Testis (tissue), 3 donors: ENCODE data around the gene FLT1. TPM values are rescaled to one million over a fixed set of nuclear protein-coding genes. Genes with fewer than 3 reads are reported as not detected.

Experiments used
- DNase-seq: peaks from one replicate; pipeline ENCODE4 v3.0.0-alpha.2; 2019
- H3K27ac ChIP-seq, 2 donors: fragments of 200-600 bp; sonication (generic); one replicate each; pipeline ENCODE4 v1.5.1; 2019
- H3K27me3 ChIP-seq: fragments of 200-600 bp; sonication (generic); one replicate; pipeline ENCODE4 v1.5.1; 2019
- H3K36me3 ChIP-seq: fragments of 200-600 bp; sonication (generic); one replicate; pipeline ENCODE4 v1.5.1; 2017; ENCODE audit warnings: low read depth; ENCODE audit errors: missing control alignments
- H3K4me1 ChIP-seq: fragments of 200-600 bp; sonication (generic); one replicate; pipeline ENCODE4 v1.5.1; 2019
- H3K4me3 ChIP-seq, 2 donors: fragments of 200-600 bp; sonication (generic); one replicate each; pipeline ENCODE4 v1.5.1; 2017 to 2019
- H3K9me3 ChIP-seq: fragments of 200-600 bp; sonication (generic); one replicate; pipeline ENCODE4 v1.5.1; 2017
- POLR2A ChIP-seq: fragments of 450-650 bp; IDR thresholded peaks from one replicate; pipeline ENCODE4 v1.6.1; 2017; ENCODE audit warnings: antibody characterized with exemption, mild to moderate bottlenecking, moderate library complexity
- WGBS, 2 donors: methylation state at CpG; one replicate each; pipeline ENCODE4 v1.1.5; 2018; 5-methylcytosine and 5-hydroxymethylcytosine counted together
- intact Hi-C: fragments of 100-400 bp; cut with DNase I; formaldehyde crosslinking; loops from one replicate; pipeline ENCODE4 v1.15.1; 2023; ENCODE audit warnings: low total_unique reads
- polyA plus RNA-seq: library from polyadenylated mRNA; stranded (reverse); fragments of 350-450 nt; fragmentation: Illumina TruSeq; extraction: RNeasy Lipid Tissue Mini Kit (QIAGEN cat#74804); gene quantifications from one replicate; pipeline ENCODE4 v1.2.3, GENCODE V29; 2014; ENCODE audit warnings: low read depth, low replicate concordance; ENCODE audit not compliant: insufficient read depth
- total RNA-seq, 2 donors: library from RNA; depleted of rRNA; stranded (reverse); fragments of >200 nt; gene quantifications; one replicate each; pipeline ENCODE4 v1.2.3, GENCODE V29; 2016
- TF ChIP-seq, protein P1 (sequence below), 3 experiments: fragments of 450-650 bp in 2 of 3; fragments of 200-600 bp in 1 of 3; sonication (generic) in 1 of 3; IDR thresholded peaks; one replicate each; pipeline ENCODE4 v1.5.1; 2016 to 2019; ENCODE audit warnings: antibody characterized with exemption in 3 of 3, mild to moderate bottlenecking in 2 of 3, moderate library complexity in 1 of 3

The FLT1 gene
- total and polyA plus RNA-seq, 3 donors from 2014 or later, result 26.6 to 48.1 (median 47.4) TPM

DNA sequence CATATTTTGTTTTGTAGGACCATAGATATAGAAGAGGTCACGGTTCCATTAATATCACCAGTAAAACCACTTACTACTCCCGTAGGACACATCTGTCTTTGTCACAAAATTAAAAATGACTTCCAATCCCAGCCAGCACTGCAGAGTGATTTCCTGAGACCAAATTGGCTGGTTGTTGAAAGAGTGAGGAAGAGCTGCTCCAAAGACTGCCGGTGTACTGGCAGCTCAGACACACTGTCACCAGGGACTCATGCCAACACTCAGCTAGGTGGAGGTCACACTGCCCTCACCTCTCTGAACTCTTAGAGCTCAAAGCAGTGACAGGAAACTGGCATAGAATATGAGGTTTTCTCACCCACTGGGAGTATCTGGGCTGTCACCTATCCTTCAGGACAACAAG, 52.1 kb downstream of the FLT1 start:
- Histone ChIP-seq H3K4me1 (no peaks in the 10 kb centered on the region), H3K9me3 (no peaks in the 10 kb centered on the region), H3K27ac (no peak overlapping the region), H3K27me3 (no peaks in the 10 kb centered on the region), H3K4me3 (no peak overlapping the region), H3K36me3 (no peaks in the 10 kb centered on the region)
- no peak for DNase-seq
- TF ChIP-seq, protein P1, sequence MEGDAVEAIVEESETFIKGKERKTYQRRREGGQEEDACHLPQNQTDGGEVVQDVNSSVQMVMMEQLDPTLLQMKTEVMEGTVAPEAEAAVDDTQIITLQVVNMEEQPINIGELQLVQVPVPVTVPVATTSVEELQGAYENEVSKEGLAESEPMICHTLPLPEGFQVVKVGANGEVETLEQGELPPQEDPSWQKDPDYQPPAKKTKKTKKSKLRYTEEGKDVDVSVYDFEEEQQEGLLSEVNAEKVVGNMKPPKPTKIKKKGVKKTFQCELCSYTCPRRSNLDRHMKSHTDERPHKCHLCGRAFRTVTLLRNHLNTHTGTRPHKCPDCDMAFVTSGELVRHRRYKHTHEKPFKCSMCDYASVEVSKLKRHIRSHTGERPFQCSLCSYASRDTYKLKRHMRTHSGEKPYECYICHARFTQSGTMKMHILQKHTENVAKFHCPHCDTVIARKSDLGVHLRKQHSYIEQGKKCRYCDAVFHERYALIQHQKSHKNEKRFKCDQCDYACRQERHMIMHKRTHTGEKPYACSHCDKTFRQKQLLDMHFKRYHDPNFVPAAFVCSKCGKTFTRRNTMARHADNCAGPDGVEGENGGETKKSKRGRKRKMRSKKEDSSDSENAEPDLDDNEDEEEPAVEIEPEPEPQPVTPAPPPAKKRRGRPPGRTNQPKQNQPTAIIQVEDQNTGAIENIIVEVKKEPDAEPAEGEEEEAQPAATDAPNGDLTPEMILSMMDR (IDR thresholded peaks at IDR 0.05), result no peak
- no peak for TF ChIP-seq POLR2A
- WGBS, 2 donors, result 70 to 79% methylated on average over 3 of the region's 3 CpGs
- intact Hi-C loops, result no loop called here

DNA sequence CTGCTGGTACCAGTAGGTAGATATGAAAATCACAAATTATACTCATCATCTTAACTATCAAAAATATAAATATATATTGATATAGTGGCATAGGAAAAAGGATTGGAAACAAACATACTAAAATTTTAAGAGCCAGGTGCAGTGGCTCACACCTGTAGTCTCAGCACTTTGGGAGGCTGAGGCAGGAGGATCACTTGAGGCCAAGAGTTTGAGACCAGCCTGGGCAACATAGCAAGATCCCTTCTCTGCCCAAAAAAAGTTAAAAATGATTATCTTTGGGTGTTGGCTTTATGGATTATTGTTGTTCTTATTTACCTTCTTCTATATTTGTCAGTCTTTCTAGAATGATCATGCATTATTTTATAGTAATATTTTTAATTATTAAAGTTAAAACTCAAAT, 53.4 kb downstream of the FLT1 start:
- Histone ChIP-seq H3K27me3 (no peaks in the 10 kb centered on the region), H3K4me1 (no peaks in the 10 kb centered on the region), H3K9me3 (no peaks in the 10 kb centered on the region), H3K4me3 (no peak overlapping the region), H3K36me3 (no peaks in the 10 kb centered on the region), H3K27ac (no peak overlapping the region)
- DNase-seq, result no peak
- TF ChIP-seq POLR2A, result no peak
- TF ChIP-seq, protein P1 (IDR thresholded peaks at IDR 0.05), result no peak
- intact Hi-C loops, result no loop called here

DNA sequence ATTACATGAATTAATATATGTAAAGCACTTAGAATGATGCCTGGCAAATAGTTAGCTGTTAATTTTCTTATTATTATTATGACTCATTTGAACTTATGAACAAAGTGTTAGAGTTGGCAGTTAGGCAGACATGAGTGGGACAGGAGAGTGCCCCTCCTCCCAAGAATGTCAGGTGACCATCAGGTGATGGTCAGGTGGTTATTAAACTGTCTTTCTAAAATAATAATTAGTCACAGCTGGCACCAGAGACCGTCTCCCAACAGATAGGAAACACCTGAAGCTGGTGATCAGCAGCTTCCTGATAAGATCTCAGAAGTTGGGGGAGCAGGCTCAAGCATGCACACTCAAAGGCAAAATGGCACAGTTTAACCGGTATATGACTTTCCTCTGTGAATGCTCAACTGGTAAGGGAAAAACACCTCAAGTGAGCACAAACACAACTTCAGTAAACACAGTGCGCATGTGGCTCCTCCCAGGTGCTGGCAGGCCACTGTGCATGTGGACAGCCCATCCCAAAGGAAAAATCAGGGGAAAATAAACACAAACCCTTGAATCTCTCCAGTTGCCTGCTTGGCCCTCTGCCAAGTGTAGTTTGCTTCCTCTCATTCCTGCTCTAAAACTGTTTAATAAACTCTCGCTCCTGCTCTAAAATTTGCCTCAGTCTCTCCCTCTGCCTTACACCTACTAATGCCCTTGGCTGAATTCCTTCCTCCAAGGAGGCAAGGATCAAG, 54.0 kb downstream of the FLT1 start:
- intact Hi-C loops, result no loop called here
- Histone ChIP-seq H3K9me3 (no peaks in the 10 kb centered on the region), H3K36me3 (no peaks in the 10 kb centered on the region), H3K4me3 (no peak overlapping the region), H3K27ac (no peak overlapping the region), H3K4me1 (no peaks in the 10 kb centered on the region), H3K27me3 (no peaks in the 10 kb centered on the region)
- TF ChIP-seq, protein P1 (IDR thresholded peaks at IDR 0.05), result no peak
- no peak for TF ChIP-seq POLR2A
- DNase-seq, result no peak
- WGBS, 2 donors, result 79 to 82% methylated on average over 4 of the region's 4 CpGs

DNA sequence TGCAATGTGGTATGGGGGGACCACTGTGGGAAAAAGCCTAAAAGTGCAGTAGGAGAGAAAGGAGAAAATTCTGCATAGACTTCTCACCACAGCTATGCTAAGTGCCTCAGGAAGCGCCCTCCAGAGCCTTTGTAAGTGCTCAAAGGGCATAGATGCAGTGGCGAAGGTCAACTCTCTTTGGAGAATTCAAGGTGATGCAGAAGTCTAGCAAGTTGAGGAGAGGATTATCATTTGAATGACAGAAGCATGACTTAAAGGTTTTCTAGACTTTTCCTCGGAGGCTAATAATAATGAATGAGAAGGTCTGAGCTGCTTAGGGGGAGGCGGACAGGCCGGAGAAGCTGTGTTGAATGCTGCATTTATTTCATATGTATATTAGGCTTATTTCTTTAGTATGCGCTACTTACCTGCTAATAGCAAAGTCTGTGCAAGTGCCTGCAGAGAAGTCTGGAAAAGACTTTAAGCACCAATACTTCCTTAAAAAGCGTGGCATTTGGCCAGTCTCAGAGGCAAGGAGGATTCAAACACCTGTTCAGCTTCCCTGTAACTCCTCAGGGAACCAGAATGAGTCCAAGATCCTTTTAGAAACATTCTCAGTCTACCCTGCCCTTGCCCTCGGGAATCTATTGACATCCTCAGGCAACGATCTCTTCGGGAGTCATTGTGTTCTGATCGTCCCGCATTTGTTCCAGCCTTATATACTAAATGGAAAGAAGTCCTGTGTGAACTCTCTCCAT, 56.2 kb downstream of the FLT1 start:
- H3K27ac ChIP-seq, result no peak overlapping the region
- no peaks in the 10 kb centered on the region for H3K27me3 ChIP-seq
- WGBS, 2 donors, result 77 to 82% methylated on average over 11 to 12 of the region's 12 CpGs
- DNase-seq, result no peak
- H3K4me3 ChIP-seq, result no peak overlapping the region
- no peaks in the 10 kb centered on the region for H3K9me3 ChIP-seq
- H3K4me1 ChIP-seq, result no peaks in the 10 kb centered on the region
- H3K36me3 ChIP-seq, result no peaks in the 10 kb centered on the region
- TF ChIP-seq, protein P1 (IDR thresholded peaks at IDR 0.05), result no peak
- no peak for TF ChIP-seq POLR2A
- intact Hi-C loops, result no loop called here
